HG03060 (cell line): ENCODE measurements around the gene ZNF385A.

Experiments
- ATAC-seq: cut with Tn5 transposase; IDR thresholded peaks from one replicate; pipeline ENCODE4 v1.9.1; 2021; ENCODE audit warnings: low read depth, moderate number of reproducible peaks; ENCODE audit not compliant: unreplicated experiment

ZNF385A gene

DNA sequence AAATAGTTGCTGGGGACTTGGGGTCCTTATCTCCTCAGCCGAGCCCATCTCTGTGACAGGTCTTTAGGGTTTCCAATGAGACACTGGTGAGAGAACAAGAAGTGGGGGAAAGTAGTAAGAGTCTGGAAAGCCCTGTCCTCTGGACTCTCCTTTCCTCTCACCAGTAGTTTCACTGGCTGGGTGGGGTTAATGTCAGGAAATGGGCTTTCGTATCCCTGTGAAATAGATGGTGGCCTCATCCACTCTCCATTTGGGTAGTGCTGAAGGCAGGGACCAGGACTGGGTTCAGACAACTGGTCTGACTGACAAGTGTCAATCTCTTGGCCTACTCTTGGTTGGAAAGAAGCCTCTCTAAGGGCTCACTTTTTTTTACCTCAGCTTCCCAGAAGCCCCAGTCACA is 7.5 kb downstream of the ZNF385A start:
- no peak for ATAC-seq

DNA sequence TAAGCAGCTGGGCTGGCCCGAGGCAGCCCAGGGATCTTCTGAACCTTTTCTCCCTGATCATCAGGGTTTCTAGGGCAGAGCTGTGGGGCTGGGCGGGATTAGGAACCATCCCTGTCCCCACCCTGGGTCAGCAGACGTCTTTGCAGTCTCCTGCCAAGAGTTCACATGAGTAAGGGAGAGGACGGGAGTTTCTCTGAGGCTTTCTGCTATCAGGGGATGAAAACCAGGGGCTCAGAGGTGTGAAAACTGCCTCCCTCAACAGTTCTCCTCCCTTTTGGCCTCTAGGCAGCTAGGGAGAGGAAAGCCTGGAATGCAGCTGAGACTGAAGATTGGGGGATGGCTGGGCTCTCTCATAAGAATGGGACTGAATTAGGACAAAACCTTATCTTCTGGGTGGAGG is 7.9 kb downstream of the ZNF385A start:
- ATAC-seq = no peak

DNA sequence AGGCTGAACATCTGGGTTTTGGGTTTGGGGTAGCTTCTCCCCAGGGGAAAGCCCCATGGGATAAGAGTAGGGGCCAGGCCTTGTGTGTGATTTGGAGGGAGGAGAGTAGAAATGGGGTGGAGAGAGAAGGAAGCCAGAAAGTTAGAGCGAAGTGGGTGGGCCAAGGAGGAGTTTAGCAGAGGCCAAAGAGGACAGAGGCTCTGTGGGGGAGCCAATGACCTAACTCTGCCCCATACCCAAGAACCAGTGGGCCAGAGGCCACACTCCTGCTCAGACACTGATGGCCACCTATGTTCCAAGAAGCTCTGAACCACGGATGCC is 9.3 kb downstream of the ZNF385A start:
- ATAC-seq = no peak

DNA sequence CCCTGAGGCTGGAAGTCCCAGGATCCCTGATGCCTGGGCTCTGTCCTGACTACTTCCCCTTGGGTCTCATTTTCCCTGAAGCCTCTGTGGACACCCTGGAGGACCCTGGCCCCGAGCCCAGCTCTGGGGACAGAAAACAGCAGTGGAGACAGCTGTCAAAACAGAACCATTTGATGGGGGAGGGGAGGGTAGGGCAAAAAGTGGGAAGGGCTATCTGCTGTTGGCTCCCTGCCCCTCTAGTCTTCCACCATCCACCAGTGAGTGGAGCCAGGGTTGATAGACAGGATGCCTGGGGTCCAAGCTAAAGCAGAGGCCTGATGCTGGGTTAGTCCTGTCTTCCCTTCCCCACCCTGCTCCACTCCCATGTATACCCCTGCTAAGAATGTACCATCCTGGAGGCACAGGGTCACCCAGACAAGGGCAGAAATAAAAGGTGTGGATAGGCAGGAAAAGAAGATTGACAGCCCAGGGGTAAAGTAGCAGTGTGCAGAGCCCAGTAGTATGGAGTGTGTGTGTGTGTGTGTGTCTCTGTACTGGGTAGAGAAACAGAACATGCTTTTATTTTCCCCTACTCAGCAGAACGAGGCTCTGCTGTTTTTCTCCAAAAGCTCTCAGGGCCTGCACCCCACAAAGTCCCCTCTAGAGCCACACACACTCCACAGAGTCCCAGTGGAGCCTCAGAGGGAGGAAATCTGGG is 9.8 kb downstream of the ZNF385A start:
- no peak for ATAC-seq

DNA sequence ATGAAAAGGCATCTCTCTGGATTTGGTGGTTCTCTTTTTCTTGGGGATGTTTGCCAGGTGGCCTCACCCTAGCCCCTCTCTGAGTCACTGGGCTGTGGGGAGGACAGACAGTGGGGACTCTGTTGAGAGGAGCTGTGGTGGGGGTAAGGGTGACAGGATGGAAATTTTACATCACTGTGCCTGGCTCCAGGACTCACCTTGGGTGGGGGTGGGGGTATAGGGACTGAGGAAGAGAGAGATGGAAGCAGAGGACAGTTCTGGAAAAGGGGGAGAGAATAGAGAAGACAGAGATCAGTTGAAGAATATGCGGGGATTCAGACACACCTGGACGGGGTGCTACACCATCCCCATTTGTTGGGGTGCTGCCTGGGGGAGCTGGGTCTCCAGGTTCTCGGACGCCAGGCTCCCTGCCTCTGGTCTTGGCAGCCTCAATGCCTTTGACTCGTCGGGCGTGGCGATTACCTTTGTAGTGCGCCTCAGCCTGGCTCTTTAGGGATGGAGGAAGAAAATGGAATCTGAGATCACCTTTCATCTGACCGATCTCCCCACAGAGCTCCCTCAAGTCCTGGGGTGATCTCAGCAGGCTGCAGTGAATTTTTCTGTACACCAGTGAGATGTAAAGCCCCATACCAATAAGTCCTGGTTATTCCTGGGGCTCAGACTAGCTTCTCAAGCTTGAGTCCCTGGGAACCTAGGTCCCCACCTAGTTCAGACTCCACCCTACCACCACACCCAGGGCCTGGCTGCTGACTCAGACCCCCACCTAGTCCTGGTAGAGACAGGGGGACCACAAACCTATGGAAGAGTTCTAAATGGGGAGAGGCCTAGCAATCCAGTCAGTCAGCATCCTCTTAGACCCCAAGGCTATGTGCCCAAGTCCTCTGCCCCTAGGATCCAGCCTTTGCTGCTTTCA is 10.6 kb downstream of the ZNF385A start:
- ATAC-seq = no peak

DNA sequence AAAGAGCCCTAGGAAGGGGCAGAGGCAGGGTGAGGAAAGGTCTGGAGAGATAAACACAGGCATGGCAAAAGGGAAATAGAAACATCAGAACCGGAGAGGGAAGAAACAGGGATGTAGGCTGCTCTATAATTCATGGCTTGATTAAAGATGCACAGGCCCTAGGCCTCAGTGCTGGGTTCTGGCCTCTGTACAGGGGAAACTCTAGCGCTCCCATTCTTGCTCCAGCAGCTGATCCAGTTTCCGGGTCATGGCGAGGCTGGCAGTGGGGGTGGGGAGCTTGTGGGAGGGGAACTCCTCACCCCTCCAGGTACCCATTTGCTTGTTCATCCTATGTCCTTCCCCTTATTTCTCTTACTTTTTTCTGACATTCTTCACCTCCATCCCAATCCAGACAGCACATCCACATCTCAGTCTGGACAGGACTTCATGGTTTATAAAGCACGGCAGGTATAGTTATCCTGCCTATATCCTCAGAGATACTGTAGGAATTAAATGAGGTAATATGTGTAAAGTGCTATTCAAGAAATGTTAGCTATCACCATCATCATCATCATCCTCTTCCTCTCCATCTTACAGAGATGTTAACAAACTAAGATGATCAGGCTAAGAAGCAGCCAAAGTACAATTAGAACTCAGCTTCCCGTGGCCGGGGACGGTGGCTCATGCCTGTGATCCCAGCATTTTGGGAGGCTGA is 12.3 kb downstream of the ZNF385A start:
- no peak for ATAC-seq

DNA sequence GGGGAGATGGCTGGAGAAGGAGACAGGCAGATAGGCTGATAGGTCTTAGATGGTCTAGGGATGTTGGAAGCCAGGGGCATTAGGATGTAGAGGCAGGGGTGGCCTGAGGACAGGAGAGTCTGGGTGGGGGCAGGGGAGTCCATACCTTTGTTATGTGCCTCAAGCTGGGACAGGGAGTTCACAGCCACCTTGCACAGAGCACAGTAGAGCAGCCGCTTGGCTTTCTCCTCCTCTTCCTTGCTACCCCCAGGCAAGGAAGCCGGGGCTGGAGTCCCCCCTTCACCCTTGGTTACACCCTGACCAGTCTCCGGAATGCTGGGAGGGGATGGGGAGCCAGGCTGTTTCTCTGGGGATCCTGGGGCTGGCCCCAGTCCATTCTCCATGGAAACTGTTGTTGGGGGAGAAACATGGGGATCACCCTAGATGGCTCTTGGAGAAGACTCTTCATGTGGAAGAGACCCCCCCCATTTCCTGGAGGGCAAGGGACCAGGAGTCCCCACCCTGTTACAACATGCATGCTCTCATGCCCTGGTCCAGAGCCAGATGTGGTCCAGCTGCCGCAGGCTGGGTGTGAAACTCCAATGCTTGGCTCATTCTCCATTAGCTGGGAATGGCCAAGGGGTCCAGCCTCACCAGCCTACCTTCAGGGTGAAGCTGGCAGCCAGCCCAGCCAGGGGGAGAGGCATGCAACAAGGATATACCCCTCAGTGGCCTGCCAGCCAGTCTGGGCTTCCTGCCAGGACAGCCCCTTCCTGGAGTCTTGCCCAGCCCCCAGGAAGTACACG is 13.0 kb downstream of the ZNF385A start:
- ATAC-seq = no peak

DNA sequence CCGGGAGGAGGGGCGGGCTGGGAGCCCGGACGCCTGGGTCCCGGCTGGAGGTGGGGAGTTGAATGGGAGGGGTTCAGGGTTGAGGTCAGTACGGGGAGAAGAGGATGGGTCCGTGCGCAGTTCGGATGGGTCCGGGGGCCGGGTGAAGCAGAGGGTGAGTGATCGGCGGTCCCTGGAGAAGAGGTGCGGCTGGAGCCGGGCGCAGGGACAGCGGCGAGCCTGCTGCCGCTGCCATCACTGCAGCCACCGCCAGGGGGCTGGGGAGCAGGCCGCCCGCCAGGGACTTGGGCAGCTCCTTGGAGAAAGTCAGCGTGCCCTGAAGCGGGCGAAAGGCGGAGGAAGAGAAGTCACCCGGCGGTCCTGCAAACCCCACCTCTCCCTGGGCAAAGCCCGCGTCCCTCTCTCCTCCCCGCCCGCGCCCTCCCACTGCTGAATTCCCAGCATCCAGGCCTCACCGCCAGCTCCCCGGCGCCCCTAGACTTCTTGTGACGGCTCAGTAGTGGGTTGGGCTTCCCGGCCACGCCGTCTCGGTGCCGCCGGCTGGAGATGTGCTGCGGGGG is 14.3 kb downstream of the ZNF385A start:
- ATAC-seq = no peak

DNA sequence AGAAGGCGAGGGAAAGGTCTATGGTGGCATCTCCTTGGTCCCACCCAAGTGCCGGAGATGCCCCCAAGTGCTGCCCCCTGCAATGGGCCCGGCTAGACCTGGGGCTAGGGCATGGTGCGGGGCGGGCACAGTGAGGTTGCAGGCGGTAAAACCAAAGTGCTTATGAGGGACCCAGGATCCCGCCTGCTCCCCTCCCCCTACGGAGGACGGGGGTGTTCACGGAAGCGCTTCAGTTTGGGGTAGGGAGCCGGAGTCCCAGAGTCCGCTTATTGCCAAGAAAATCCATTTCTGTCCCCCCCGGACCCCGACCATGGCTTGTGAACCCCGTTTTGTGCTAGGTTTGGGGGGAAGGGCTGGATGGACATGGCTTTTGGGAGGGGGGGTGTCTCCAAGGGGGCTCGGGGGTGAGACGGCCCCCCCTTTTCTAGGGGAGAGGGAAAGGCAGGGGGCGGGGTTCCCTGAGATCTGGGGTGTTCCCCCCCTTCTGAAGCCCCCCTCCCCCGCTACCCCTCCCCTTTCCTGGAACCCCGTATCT is 14.9 kb downstream of the ZNF385A start:
- no peak for ATAC-seq

DNA sequence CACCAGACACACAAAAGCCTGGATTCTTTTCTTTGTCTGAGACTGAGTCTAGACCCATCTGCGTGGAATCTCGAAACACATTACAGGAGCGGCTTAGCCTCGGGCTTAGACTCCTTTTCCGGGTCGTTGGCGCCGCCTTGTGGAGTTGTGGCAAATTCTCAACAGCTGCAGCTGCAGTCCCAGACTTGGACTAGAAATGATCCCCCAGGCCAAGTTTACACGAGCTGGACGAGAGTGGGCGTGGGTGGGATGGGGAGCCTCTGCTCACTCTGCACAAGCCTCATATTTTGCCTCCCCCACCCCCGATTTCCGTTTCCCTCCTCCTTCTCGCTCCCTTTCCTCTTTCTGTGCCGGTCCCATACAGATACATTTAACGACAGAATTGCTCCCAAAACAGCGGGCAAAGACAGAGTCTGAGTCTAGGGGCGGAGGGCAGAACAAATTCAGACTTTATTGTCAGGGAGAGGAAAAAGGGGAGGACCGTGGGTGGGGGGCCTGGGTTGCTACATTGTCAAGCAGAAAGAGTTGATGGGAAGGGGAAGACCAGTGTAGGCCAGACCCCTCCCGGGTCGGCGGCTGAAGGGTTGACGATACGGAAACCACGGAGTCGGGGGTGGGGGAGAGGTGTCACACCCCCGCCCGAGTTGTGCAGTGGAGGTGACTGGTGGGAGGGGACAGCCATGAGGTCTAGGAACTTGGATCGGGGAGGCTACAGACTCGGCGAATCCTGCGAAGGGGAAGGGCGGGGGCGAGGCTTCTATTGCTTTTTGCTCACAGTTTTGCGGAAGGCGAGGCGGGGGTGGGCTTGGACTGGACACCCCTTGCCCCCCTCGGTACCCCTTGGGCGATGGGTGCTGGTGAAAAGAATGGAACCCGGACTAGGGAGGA is 15.6 kb downstream of the ZNF385A start:
- ATAC-seq = no peak

DNA sequence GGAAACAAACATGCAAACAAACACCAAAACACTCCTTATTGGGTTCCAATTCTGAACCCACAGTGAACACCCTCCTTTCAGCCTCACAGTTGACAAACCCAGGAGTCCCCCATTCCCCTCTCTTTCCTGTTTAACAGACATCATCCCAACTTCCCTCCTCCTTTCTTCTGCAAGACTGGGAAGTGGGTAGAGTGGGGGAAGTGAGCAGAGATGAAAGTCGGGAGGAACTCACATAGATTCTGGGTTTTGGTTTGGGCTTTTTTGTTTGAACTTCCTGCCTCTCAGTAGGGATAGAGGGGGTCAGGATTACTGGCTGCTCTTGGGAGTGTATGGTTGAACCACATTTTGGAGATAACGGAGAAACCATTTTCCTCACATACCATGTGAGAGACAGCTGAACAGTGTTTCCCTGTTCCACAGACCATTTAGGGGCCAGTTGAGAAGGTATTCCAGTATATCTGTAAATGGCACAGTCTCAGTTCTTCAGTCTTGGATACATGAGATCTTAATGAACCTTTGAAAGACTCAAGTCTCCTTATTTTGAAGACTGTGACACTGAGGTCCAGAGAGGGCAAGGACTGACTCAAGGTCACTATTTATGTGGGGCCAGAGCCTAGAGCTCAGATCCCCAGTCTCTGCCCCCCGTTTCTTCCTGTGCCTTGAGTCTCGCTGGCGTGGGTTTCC is 16.4 kb downstream of the ZNF385A start:
- no peak for ATAC-seq

DNA sequence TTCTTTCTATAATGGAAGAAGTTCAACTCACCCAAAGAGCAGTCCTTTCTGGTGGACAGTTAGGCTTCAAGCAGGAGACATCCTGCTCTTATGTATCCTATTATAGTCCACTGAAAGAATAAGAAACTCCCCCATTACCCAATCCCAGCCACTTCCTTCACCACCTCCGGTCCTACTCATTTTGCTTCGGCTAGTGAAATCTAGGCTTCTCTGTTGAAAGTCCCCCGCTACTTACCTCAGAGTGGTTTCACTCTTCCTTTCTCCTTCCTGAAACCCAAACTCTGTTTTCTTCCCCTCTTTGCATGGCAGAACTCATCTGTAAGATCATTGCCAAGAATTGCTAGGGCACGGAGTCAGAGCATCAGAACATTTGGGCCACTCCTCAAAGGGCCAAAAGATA is 20.1 kb downstream of the ZNF385A start, which contains the start of gene GPR84:
TSS of gene GPR84 (minus strand) at position 74 of the 400 bp plus-strand sequence. CDS start 635 bp downstream, outside the sequence.
- ATAC-seq = no peak

DNA sequence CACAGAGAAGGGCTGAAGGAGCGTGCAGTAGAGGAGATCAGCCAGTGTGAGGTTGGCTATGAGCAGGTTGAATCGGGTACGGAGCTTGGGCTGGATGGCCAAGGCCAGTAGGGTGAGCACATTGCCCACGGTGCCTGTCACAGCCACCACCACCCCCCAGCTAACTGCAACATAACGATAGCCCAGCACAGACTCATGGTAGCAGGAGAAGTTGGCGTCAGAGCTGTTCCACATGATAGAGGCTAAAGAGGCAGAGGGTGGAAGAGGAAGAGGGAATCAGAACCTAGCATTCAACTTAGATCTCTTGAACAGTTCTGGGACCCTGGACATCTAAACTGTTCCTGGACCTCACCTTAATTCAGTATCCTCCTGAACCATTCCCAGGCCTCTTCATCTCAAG is 20.9 kb downstream of the ZNF385A start:
- ATAC-seq = no peak

DNA sequence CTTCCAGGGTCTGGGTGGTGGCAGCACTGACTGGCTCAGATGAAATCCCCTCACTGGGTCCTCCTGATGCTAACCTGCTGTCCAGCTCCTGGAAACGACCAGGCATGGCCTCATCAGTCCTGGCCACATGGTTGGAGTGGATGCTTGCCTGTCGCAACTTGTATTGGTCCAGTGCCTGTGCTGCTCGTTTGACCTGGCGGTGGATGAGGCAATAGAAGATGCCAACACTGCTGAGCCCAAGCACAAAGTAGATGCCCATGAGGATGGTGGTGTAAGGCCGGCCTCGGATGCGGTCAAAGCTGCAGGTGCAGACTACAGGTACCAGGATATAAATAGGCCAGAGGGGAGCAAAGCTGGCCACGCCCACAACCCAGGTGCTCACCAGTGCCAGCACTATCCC is 21.5 kb downstream of the ZNF385A start:
- ATAC-seq = no peak

DNA sequence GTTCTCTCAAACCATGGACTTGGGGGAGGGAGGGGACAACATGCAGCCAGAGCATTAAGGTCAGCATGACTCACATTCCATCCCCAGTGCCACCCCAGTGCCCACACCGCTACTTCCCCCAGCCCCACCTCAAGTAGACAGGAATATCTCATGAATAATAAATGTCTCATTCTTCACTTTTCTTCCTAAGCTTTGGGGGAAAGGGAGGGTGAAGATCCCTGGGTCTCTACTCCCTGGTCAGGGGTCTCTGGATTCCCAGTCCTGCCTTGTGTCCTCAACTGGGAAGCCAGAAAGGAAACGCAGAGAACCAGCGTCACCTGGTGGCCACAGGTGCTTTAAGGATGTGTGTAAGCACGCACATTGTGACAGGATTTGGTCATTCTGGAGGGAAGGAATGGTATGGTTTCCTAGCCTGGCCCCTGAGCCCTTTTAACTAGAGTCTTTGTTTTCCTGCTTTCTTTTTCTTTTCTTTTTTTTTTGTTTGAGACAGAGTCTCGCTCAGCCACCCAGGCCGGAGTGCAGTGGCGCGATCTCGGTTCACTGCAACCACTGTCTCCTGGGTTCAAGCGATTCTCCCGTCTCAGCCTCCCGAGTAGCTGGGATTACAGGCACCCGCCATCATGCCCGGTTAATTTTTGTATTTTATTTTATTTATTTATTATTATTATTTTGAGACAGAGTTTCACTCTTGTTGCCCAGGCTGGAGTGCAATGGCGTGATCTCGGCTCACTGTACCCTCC is 23.6 kb downstream of the ZNF385A start:
- ATAC-seq = no peak

DNA sequence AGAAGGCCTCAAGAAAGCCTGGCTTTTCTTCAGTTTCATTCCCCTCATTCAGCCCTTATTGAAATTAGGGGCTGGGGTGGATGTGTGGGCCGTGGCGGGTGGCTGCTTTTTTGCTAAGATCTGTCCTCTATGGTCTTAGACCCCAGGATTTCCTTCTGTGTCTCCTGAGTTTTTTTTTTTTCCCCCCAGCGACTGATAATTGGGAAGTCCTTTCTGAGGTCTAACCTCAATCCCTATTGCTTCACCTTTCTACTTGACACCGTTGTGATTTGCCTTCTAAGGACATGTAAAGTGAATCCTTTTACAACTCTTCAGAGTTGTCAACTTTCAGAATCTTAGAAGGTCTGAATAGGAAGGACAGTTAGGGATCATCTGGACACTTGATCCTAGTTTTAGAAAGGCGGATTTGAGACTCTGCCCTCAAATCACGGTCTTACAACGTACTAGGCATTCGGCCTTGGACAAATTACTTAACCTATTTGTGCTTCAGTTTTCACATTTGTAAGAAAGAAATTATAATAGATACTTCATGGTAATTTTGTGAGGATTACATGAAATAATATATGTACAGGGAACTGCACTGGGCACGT is 24.7 kb downstream of the ZNF385A start:
- ATAC-seq = no peak

DNA sequence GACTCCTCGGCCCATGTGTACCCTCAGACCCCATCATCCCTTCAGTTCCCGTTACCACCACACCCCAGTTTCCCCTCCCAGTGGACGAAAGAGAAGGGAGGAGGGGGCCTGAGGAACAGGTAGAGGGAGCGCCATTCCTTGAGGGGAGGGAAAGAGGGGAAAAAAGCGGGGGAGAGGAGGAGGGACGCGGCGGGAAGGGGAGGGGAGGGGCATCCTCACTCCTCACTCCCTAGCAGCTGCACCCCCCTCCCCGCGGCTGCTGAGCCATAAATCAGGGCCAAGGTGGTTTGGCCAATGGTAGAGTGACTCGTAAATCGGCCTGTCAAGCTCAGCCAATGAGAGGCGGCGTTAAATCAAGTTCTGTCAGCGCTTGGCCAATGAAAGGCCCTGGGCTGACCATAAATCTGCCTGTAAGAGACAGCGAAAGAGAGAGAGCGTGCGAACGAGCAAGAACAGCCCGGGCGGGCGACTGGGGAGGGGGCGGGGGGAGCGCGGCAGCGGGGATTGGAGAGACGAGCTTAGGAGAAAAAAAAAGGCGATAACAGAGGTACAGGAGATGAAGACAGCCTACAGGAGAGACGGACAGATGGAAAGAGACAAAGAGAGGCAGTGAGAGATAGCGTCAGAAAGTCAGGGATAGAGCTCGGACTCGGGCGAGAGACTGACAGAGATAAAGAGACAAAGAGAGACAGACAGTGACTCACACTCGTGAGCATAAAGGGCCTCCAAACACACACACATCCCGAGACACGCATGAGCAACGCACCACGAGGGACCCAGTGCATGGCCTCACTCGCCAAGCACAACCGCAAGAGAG is 25.4 kb downstream of the ZNF385A start:
- peak; percentile 96 for ATAC-seq
